GM12892 (cell line): Measurements from ENCODE around the gene PGRMC2.

Experiments used
- POLR2A ChIP-seq: IDR thresholded peaks from 2 replicates; pipeline ENCODE4 v1.6.1; 2011; ENCODE audit warnings: low read depth, low read length, control low read depth
- POLR2AphosphoS5 ChIP-seq: IDR thresholded peaks from 2 replicates; pipeline ENCODE4 v1.6.1; 2011; ENCODE audit warnings: low read depth, low read length, control low read depth

DNA sequence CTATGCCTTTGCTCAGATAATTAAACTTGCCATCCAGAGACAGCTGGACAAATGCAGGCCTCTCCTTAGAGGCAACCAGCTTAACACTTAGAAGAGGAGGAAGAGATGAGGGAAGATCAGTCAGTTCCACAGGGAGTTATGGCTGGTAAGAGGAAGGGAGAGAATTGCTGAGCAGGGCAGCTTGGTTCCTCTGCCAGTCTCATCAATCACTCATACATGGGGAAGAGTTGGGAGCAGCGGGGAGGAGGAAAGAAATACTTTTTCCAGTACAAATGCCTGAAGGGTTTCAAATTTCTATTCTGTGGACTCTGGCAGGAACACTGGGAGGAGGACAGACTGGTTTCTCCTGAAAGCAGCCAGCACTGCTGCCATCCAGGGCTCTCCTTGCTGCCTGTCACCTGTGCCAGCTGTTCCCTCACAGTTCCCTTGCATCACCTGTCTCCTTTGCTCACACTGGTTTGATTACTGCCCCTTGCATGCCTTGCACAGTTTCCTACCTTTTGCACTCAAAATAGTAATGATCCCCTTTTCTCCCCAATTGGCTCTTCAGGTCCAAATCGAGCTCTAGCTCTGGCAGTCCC is 59.5 kb downstream of the PGRMC2 start:
- TF ChIP-seq POLR2A, result no peak
- TF ChIP-seq POLR2AphosphoS5, result no peak
